ENCODE data around the gene MTMR12. TPM values are rescaled to one million over a fixed set of nuclear protein-coding genes. Genes with fewer than 3 reads are reported as not detected.

The MTMR12 gene
- total and polyA plus RNA-seq, 2 of the 8 experiments (the other 6 are each of a cell fraction or from before 2014, with no cell fraction given): 19.1 to 59.3 TPM

DNA sequence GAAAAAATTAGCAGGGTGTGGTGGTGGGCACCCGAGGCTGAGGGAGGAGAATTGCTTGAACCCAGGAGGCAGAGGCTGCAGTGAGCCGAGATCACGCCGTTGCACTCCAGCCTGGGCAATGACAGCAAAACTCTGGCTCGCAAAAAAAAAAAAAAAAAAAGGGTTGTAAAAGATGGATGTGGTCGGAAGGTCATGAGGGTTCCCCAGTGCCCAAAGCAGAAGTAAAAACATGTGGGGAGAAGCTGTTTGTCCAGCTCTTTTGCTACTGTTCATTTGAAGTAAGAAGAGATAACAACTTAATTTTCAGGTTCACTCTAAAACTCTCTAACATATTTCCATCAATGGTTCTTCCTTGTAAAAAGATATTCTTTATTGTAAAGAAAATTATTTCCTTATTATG, 81.5 kb downstream of the MTMR12 start (continued):
- TF ChIP-seq EGR1 (IDR thresholded peaks at IDR 0.05; ENCODE audit: borderline replicate concordance, low read depth, low read length): no peak
- TF ChIP-seq RXRA (IDR thresholded peaks at IDR 0.05; ENCODE audit: insufficient read depth, low read depth, low read length): no peak
- TF ChIP-seq POLR2AphosphoS5 (IDR thresholded peaks at IDR 0.05; ENCODE audit: low read depth, low read length): no peak
- TF ChIP-seq TEAD4 (IDR thresholded peaks at IDR 0.05; ENCODE audit: low read depth, low read length): no peak
- no peak for TF ChIP-seq SP2 (IDR thresholded peaks at IDR 0.05; ENCODE audit: low read length)
- TF ChIP-seq CHD1 (IDR thresholded peaks at IDR 0.05; ENCODE audit: low read depth, low read length): no peak
- TF ChIP-seq KDM1A (IDR thresholded peaks at IDR 0.05; ENCODE audit: borderline replicate concordance, low read length): no peak
- TF ChIP-seq CREB1 (IDR thresholded peaks at IDR 0.05): no peak

Measured in H1 (cell line).